IPS DF 6.9 (cell line): Measurements from ENCODE around the gene ZNF358.
A peak's percentile ranks its signal among the peaks of the same experiment; 100 is the strongest.

Experiments
- DNase-seq: peaks from one replicate; pipeline ENCODE4 v3.0.0-alpha.2; 2013; ENCODE audit warnings: low read depth, low spot score
- H3K27ac ChIP-seq: one replicate; pipeline ENCODE4 v1.5.1; 2013; ENCODE audit warnings: low read length, control low read depth
- H3K27me3 ChIP-seq: 2 replicates; pipeline ENCODE4 v1.6.1; 2013; ENCODE audit warnings: mild to moderate bottlenecking, low read length; ENCODE audit not compliant: control insufficient read depth, insufficient read depth
- H3K36me3 ChIP-seq: 2 replicates; pipeline ENCODE4 v1.6.1; 2013; ENCODE audit warnings: low read length; ENCODE audit not compliant: control insufficient read depth, insufficient read depth
- H3K4me1 ChIP-seq: 2 replicates; pipeline ENCODE4 v1.6.1; 2013; ENCODE audit warnings: low read length; ENCODE audit not compliant: control insufficient read depth, insufficient read depth
- H3K4me3 ChIP-seq: 2 replicates; pipeline ENCODE4 v1.5.1; 2013; ENCODE audit warnings: mild to moderate bottlenecking, low read length
- H3K9me3 ChIP-seq: 2 replicates; pipeline ENCODE4 v1.6.1; 2013; ENCODE audit warnings: low read length, inconsistent platforms; ENCODE audit not compliant: control insufficient read depth, insufficient read depth
- WGBS: extraction: QIAGEN DNeasy Blood & Tissue Kit; methylation state at CpG from one replicate; pipeline ENCODE4 v1.1.7; 2013; ENCODE audit warnings: mixed read lengths, missing lambda C conversion rate; ENCODE audit not compliant: insufficient read length, insufficient coverage; 5-methylcytosine and 5-hydroxymethylcytosine counted together

Gene ZNF358

DNA sequence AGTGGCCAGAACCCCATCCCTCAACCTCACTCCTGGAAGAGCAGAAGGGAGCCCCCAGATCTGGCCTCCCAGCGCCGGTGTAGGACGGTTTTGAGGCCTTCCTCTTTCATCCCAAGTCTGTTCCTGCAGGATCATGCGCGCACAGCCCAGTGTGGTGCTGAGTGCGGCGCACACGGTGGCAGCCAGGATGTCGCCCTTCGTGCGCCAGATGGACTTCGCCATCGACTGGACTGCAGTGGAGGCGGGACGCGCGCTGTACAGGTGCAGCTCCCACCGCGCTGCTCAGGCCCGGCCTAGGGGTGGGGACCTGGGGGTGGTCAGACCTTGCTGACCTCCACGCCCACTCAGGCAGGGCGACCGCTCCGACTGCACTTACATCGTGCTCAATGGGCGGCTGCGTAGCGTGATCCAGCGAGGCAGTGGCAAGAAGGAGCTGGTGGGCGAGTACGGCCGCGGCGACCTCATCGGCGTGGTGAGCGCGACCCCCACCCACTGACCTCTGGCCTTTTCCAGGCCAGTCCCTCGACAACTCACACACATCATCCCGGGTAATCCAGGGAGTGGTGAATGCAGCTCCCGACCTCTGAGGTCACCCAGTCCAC, 34.4 kb downstream of the ZNF358 start:
- no peak for DNase-seq
- peaks cover 13% of the 10 kb centered on the region for H3K36me3 ChIP-seq
- no CpG with 5 or more reads among the region's 41 CpGs for WGBS
- no peaks in the 10 kb centered on the region for H3K27me3 ChIP-seq
- no peaks in the 10 kb centered on the region for H3K9me3 ChIP-seq
- H3K27ac ChIP-seq = no peak overlapping the region
- peaks cover 5% of the 10 kb centered on the region; the same call in 1 of the 2 replicates for H3K4me1 ChIP-seq
- H3K4me3 ChIP-seq = peak overlapping the region; percentile 36; the same call in 1 of the 2 replicates

DNA sequence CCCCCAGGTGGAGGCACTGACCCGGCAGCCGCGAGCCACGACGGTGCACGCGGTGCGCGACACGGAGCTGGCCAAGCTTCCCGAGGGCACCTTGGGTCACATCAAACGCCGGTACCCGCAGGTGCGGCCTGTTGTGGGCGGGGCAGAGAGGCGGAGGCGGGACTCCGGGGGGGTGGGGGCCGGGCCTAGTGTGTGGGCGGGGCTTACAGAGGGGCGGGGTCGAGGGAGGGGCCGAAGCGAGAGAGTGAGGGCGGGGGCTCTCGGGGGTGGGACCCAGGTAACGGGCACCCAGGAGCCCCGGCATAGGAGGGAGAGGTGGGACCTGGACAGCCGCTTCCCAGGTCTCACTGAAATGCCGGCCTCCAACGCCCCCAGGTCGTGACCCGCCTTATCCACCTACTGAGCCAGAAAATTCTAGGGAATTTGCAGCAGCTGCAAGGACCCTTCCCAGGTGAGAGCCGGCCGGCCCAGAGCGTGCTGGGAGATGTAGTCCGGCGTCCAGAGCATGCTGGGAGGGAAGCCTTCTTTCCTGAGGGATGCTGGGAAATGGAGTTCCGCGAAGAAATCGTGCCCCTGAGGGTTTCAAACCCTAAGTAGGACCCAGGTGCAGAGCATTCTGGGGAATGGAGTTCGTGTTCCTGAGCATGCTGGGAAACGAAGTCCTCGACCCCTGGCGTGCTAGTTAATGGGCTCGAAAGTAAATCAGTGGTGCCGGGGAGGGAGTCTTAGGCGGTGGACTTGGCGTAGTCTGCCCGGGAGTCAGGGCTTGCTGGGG, 35.3 kb downstream of the ZNF358 start:
- peaks cover 5% of the 10 kb centered on the region; the same call in 1 of the 2 replicates for H3K4me1 ChIP-seq
- H3K4me3 ChIP-seq = peak overlapping the region; percentile 37; the same call in 1 of the 2 replicates
- H3K36me3 ChIP-seq = peaks cover 13% of the 10 kb centered on the region
- H3K27me3 ChIP-seq = no peaks in the 10 kb centered on the region
- no CpG with 5 or more reads among the region's 51 CpGs for WGBS
- no peak overlapping the region for H3K27ac ChIP-seq
- DNase-seq = no peak
- no peaks in the 10 kb centered on the region for H3K9me3 ChIP-seq

DNA sequence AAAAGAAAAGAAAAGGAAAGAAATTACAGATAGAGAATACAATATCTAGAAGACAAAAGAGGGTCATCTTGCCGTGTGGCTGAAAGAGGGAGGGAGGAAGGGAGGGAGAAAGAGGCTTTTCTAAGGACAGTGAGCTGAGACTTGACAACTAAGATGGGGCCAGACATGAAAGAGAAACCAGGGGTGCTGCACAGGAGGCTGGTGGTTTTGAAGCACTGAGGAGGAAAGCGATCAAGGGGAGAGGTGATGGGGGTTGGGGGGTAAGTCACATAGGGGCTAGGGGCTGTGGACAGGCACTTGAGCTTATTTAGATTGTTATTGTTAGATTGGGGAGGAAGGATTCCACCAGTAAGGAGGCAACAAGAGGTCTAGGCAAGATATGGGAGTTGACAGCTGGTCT, 36.9 kb downstream of the ZNF358 start:
- Histone ChIP-seq H3K4me1 (peaks cover 5% of the 10 kb centered on the region; the same call in 1 of the 2 replicates), H3K9me3 (no peaks in the 10 kb centered on the region), H3K36me3 (peaks cover 26% of the 10 kb centered on the region), H3K27ac (no peak overlapping the region), H3K27me3 (no peaks in the 10 kb centered on the region), H3K4me3 (no peak overlapping the region)
- DNase-seq = no peak
- no CpG with 5 or more reads among the region's 2 CpGs for WGBS

DNA sequence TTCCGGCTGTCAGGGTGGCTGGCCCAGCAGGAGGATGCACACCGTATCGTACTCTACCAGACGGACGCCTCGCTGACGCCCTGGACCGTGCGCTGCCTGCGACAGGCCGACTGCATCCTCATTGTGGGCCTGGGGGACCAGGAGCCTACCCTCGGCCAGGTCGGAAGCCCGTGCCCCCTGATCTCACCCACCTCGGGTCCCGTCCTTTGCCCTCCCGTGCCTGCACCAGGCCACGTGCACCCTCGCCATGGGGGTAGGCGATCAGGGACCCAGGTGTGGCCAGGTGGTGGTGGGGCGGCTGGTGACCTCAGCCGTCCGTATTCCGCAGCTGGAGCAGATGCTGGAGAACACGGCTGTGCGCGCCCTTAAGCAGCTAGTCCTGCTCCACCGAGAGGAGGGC, 38.7 kb downstream of the ZNF358 start:
- H3K36me3 ChIP-seq = peaks cover 36% of the 10 kb centered on the region
- no peaks in the 10 kb centered on the region for H3K9me3 ChIP-seq
- H3K27me3 ChIP-seq = no peaks in the 10 kb centered on the region
- peaks cover 5% of the 10 kb centered on the region; the same call in 1 of the 2 replicates for H3K4me1 ChIP-seq
- DNase-seq = no peak
- no peak overlapping the region for H3K27ac ChIP-seq
- no CpG with 5 or more reads among the region's 28 CpGs for WGBS
- no peak overlapping the region for H3K4me3 ChIP-seq

DNA sequence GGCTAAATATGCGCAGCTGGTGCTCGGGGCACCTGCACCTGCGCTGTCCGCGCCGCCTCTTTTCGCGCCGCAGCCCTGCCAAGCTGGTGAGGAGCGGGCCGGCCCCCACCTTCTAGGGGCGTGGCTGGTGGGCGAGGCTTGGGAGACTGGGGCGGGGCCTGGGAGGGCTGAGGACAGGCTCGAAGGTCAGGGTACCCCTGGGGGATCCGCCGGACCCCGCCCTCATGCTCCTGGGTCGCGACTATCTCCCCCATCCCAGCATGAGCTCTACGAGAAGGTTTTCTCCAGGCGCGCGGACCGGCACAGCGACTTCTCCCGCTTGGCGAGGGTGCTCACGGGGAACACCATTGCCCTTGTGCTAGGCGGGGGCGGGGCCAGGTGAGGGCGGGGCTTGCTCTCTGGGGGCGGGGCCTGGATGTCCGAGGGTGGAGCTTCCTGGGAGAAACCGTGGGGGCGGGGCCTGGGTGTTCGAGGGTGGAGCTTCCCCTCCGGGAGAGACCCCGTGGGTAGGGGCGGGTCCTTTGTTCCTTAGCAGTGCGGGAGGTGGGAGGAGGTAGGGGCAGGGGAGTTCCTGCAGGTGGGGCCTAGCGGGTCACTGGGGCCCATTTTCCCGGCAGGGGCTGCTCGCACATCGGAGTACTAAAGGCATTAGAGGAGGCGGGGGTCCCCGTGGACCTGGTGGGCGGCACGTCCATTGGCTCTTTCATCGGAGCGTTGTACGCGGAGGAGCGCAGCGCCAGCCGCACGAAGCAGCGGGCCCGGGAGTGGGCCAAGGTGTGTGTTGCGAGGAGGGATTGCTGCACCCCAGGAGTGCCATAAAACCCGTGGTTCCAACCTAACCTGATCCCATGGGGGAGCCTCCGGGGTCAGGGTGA, 39.3 kb downstream of the ZNF358 start:
- Histone ChIP-seq H3K9me3 (no peaks in the 10 kb centered on the region), H3K4me1 (peaks cover 5% of the 10 kb centered on the region; the same call in 1 of the 2 replicates), H3K27me3 (no peaks in the 10 kb centered on the region), H3K36me3 (peaks cover 32% of the 10 kb centered on the region), H3K27ac (no peak overlapping the region), H3K4me3 (peak overlapping the region; percentile 19; the same call in 1 of the 2 replicates)
- no peak for DNase-seq
- WGBS = no CpG with 5 or more reads among the region's 62 CpGs

DNA sequence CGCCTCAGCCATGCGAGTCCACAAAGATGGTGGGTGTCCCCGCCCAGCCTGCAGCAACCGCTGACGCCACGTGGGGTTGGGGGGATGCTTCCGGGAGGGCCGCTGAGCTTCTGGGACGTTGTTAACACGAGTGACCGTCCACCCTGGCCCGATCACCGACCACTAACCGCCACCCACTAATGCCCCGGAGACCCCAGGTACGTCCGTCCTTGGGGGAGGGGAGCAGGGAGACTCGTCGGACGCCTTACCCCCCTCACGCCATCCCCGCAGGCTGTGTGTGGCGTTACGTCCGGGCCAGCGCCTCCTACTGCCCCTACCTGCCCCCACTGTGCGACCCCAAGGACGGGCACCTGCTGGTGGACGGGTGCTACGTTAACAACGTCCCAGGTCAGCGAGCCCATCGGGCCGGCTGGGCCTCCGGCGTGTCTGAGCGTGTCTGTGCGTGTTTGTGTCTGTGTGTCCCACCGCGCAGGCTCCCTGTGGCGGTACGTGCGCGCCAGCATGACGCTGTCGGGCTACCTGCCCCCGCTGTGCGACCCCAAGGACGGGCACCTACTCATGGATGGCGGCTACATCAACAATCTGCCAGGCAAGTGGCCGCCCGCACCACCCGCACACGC, 40.9 kb downstream of the ZNF358 start:
- Histone ChIP-seq H3K36me3 (peaks cover 30% of the 10 kb centered on the region), H3K4me3 (no peak overlapping the region), H3K27ac (no peak overlapping the region), H3K9me3 (no peaks in the 10 kb centered on the region), H3K27me3 (no peaks in the 10 kb centered on the region), H3K4me1 (no peaks in the 10 kb centered on the region)
- no peak for DNase-seq
- no CpG with 5 or more reads among the region's 54 CpGs for WGBS

DNA sequence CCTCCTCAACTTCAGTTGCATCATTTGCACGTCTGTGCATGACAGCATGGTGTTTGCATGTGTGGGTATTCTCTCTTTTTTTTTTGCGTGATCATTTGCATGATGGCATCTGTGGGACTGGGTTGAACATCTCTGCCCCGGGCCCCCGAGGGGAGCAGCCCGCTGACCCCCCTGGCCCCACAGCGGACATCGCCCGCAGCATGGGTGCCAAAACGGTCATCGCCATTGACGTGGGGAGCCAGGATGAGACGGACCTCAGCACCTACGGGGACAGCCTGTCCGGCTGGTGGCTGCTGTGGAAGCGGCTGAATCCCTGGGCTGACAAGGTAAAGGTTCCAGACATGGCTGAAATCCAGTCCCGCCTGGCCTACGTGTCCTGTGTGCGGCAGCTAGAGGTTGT, 42.8 kb downstream of the ZNF358 start:
- no peaks in the 10 kb centered on the region for H3K27me3 ChIP-seq
- H3K9me3 ChIP-seq = no peaks in the 10 kb centered on the region
- H3K4me1 ChIP-seq = no peaks in the 10 kb centered on the region
- no peak overlapping the region for H3K4me3 ChIP-seq
- peaks cover 30% of the 10 kb centered on the region for H3K36me3 ChIP-seq
- DNase-seq = no peak
- H3K27ac ChIP-seq = no peak overlapping the region
- WGBS = no CpG with 5 or more reads among the region's 18 CpGs

DNA sequence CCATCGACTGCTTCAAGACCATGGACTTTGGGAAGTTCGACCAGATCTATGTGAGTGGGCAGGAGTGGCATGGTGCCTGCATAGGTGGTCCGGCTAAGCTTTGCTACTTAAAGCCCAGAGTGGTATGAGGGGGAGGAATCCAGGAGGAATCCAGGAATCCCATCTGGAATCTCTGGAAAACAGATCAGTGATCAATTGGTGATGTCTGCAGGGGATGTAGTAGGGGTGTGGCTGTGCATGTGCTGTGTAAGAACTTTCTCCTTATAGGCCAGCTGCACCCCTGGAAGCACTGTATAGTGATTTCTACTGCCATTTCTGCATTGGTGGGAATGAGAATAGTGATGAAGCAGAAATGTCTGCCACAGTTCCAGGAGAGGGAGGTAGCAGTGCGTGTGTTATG, 43.2 kb downstream of the ZNF358 start:
- WGBS = no CpG with 5 or more reads among the region's 4 CpGs
- no peaks in the 10 kb centered on the region for H3K9me3 ChIP-seq
- H3K27me3 ChIP-seq = no peaks in the 10 kb centered on the region
- no peak for DNase-seq
- peaks cover 30% of the 10 kb centered on the region for H3K36me3 ChIP-seq
- no peak overlapping the region for H3K27ac ChIP-seq
- no peaks in the 10 kb centered on the region for H3K4me1 ChIP-seq
- H3K4me3 ChIP-seq = no peak overlapping the region

DNA sequence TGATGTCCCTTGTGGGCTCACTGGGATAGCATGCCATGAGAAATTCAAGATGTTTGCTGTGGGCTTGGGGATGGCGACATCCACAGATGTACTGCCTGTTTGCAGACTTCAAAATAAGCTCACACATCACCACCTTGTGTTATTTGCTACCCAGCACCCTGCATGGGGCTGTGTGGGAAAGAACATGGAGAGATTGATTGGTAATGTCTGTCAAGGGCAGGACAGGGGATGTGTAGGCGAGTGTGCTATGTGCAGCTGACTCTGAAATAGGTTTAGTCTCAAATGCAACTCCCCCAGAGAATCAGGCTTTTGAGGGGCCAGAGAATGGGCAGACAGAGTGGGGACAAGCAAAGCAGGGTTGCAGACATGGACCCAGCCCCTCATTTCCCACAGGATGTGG, 44.4 kb downstream of the ZNF358 start:
- peaks cover 25% of the 10 kb centered on the region for H3K36me3 ChIP-seq

DNA sequence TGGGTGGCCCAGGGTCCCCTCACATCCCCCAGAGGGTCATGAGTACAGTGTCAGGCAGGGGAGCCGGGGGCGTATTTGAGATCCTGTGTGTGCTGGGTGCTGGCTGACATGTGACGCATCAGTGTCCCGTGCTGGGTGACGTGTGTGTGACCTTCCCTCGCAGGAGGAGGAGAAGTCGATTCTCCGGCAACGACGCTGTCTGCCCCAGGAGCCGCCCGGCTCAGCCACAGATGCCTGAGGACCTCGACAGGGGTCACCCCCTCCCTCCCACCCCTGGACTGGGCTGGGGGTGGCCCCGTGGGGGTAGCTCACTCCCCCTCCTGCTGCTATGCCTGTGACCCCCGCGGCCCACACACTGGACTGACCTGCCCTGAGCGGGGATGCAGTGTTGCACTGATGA, 45.4 kb downstream of the ZNF358 start:
- DNase-seq = no peak
- no peaks in the 10 kb centered on the region for H3K9me3 ChIP-seq
- no CpG with 5 or more reads among the region's 17 CpGs for WGBS

More for the DNA sequence above, 44.4 kb downstream of the ZNF358 start:
- H3K27ac ChIP-seq = no peak overlapping the region
- no peak for DNase-seq
- no peaks in the 10 kb centered on the region for H3K9me3 ChIP-seq
- WGBS = no CpG with 5 or more reads among the region's 2 CpGs
- H3K27me3 ChIP-seq = no peaks in the 10 kb centered on the region
- H3K4me3 ChIP-seq = no peak overlapping the region
- H3K4me1 ChIP-seq = no peaks in the 10 kb centered on the region

More for the DNA sequence above, 45.4 kb downstream of the ZNF358 start:
- Histone ChIP-seq H3K27me3 (no peaks in the 10 kb centered on the region), H3K36me3 (peaks cover 24% of the 10 kb centered on the region), H3K27ac (no peak overlapping the region), H3K4me3 (no peak overlapping the region), H3K4me1 (no peaks in the 10 kb centered on the region)
